HG03565 (cell line): ENCODE data around the gene OSGIN1.
A peak's percentile ranks its signal among the peaks of the same experiment; 100 is the strongest.

ENCODE experiments used
- ATAC-seq: cut with Tn5 transposase; IDR thresholded peaks from one replicate; pipeline ENCODE4 v1.9.1; 2021; ENCODE audit warnings: mild to moderate bottlenecking, moderate library complexity; ENCODE audit not compliant: unreplicated experiment

The OSGIN1 gene

DNA sequence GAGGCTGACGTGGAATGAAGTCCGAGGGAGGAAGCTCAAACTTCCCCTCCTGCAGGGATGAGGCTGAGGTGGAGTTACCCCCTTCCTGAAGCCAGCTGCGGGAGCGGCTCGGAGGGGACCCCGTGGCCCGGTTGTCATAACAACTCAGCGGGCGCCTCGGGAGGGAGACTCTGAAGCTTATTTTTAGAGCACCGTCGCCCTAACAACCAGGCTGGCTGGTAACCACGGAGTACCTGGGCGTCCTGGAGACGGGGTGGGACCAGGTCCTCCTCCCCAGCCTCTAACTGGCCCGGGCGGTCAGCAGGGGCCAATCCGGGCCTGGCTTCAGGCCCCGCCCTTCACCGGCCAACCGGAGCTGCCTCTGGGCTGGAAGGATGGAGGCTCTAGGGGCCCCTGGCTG, 42.7 kb downstream of the OSGIN1 start:
- no peak for ATAC-seq

DNA sequence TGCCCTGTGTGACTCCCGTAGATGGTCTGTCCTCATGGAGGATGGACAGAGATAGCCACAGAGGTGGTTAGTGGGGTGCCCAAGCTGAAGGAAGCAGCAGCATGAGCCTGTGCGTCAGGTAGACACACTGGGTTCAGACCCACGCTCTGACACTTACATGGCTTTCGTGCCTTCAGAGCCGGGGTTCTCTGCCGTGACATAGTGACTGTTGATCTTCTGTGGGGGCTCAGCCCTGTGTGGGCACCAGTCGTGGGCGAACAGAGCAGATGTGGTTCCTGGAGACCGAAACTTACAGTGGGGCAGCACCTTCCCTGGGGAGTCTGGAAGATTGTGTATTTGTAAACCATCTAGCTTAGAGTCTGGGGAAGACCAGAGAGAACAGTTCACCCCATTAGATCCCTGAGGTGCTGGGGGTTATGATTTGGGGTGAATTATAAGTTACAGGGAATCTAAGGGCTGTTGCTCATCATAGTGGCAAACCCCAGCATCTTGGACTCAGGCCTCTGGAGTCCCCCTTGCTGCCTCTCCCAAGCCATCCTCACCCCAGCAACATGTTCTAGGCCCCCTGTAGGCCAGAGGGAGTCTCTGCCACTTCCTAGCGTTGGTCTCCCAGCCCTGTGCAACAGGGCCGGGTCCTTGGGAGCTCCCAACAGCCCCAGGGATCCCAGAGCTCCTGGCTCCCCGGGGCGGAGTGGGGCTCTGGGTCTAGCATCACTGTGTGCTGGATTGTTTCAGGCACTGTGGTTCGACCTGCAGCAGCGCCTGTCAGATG, 43.6 kb downstream of the OSGIN1 start:
- no peak for ATAC-seq

DNA sequence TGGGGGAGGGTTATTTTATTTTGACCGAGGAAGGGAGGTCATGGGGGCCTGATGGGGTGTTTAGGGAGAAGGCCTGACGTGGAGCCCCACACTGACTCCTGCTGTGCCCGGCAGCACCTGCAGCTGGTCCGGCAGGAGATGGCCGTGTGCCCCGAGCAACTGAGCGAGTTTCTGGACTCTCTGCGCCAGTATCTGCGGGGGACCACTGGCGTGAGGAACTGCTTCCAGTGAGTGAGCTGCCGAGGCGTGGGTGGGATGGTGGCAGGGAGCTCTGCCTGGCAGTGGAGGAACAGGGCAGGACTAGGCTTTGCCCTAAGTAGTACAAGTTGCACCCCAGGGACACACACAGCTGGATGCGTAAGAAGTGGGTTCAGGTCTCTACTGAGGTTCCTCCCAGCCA, 45.1 kb downstream of the OSGIN1 start:
- no peak for ATAC-seq

DNA sequence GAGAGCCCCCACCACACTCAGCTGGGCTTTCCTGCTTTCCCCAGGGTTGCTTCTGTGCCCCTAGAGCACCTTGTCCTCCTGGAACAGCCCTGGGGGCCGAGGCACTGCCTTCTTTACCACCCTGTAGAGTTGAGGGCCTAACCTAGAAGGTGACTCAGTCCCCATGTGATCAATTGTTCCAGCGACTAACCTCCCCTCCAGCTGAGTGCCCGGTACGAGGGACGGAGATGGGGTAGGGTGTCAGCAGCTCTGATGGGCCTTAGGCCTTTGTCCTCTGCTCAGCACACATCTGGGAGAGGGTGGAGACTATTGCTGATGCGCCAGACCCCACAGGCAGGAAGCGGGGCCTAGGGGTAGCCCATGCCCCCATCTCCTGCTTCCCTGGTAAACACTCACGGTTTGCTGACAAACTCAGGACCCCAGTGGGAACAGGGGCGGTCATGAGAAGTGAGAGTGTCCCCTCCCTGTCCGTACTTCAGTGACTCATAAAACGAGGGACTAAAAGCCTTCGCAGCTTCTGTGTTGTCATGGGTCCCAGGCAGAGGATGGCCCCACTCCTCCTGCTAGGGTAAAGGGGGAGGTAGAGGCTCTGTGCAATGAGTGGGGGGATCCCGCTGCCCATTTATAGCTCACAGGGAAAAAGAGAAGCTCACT, 48.1 kb downstream of the OSGIN1 start:
- no peak for ATAC-seq

DNA sequence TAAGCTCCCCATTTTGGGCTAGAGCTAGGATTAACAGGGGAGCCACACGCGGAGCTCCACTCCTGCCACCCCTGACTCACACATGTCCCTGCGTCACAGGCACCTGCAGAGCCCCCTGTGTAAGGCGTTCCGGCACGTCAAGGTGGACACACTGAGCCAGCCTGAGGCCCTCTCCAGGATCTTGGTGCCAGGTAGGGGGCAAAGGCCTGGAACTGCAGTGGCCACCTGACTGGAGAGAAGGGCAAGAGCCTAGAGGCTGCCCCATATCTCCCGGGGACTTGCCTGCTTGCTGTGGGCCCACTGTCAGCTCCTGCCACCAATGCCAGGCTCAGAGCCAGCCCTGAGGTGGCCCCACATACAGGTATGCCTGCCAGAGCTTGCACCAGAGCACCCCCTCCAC, 48.7 kb downstream of the OSGIN1 start:
- ATAC-seq, result no peak

GRCh38 chr16:84003038-84003437, 50.0 kb downstream of the OSGIN1 start:
- ATAC-seq, result no peak

DNA sequence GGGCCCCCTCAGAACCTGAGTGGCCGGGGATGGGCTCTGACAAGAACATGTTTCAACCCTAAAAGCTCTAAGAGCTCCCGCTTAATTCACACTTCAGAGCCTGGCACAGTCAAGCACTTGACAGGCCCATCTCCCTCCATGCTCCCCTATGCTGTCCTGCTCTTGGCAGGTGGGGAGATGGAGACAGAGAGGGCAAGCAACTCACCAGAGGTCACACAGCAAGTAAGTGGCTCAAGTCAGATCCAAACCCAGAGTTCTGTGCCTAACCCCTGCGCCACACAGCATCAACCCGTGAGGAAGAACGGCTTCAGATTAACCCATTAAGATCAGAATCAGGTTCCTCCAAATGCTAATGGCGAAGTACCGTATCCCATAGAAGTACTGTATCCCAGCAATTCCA, 51.4 kb downstream of the OSGIN1 start:
- no peak for ATAC-seq

DNA sequence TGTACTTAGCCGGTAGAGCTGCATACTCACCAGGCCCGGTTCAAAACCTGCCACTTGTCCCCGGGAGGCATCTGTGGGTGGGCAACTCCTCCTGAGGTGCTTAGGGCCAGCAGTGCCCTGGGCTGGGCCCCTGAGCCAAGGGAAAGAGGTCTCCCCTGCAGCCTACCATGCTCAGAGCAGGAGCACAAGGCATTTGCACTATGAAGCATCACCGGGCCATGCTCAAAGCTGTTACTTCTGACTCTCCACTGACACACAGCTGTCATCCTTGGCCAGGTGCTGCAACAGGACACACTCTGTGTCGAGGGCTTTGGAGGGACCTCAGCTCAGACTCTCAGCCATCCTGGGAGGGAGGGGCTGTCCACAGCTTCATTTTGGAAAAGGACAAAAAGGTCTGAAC, 52.4 kb downstream of the OSGIN1 start:
- no peak for ATAC-seq

DNA sequence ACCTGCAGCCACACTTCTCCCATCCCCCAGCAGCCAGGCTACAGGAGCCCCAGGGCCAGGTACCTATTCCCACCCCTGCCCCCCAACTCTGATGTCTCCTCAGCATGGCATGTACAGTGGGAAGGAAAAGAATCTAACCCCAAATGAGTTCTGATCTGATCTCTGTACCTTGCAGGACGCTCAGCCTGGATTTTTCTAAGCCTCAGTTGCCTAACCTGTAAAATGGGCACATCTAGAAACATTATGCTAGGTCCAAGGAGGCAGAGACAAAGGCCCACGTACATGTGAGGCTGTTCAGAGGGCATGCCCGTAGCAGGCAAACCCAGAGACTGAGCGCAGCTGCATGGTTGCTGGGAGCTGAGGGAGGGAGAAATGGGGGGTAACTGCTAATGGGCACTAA, 54.5 kb downstream of the OSGIN1 start:
- no peak for ATAC-seq

- ATAC-seq, result no peak
Measured at GRCh38 chr16:84007965-84008364, 54.9 kb downstream of the OSGIN1 start.

DNA sequence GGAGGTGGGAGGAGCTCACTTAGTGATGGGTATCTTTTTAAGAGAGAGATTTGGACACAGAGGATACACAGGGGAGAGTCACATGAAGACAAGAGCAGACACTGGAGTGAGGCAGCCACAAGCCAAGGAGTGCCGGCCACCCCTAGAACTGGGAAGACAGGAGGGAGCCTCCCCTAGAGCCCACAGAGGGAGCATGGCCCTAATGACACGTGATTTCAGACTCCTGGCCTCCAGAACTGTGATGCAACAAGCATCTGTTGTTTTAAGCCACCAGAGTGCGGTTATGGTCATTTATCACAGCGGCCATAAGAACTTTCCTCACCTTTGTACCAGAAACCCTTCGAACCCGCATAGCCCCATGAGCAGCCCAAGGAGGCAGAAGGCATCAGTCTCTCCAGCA, 56.2 kb downstream of the OSGIN1 start:
- no peak for ATAC-seq

- ATAC-seq, result peak; percentile 68
Measured at GRCh38 chr16:84013787-84014569, 60.9 kb downstream of the OSGIN1 start.

DNA sequence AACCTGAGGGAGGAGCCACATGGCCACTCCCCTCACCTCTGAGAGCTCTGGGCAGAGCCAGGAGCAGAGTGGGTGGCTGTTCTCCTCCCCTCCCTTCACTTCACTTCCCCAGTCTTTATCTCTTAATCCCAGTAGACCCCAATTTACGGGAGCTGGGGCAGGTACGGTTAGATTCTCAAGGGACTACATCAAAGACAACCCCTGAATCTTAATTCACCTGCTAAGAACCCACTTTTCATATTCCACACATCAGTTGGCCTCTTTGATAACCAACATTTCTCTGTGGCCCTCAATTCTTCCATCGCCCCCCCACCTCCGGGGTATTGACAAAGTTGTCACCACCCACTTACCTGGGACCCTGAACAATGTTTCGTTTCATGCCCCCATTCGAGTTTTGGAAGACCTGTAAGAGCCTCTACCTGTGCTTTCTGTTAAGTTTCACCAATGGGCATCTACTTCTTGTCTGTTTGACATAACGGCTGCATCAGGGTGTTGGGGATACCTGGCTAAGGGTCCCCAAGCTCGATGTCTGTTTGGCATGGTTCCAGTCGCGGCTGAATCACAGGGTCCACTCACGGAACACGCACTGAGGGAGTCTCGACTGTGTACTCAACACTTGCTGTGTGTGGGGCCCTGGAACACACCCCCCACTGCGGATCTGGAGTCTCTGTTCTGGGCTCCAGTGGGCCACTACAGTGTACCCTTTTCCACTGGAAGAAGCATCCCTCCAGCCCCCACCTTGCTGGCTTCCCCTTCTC, 61.7 kb downstream of the OSGIN1 start:
- ATAC-seq, result peak; percentile 37

DNA sequence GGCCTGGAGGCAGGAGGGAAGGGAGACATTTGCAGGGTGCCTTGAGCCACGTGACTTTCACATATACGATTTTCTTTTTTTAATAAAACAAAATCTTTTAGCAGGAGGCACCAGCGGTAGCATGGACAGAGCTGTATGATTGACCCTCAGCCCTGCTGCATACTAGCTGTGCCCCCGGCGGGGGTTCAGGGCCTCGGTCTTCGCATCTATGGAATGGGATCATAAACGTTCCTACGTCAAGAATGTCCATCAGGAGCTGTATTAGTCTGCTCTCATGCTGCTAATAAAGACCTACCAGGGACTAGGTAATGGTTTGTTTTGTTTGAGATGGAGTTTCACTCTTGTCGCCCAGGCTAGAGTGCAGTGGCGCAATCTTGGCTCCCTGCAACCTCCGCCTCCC, 62.4 kb downstream of the OSGIN1 start:
- ATAC-seq, result no peak
